ENCODE data around the gene CLEC2L.

CLEC2L gene

DNA sequence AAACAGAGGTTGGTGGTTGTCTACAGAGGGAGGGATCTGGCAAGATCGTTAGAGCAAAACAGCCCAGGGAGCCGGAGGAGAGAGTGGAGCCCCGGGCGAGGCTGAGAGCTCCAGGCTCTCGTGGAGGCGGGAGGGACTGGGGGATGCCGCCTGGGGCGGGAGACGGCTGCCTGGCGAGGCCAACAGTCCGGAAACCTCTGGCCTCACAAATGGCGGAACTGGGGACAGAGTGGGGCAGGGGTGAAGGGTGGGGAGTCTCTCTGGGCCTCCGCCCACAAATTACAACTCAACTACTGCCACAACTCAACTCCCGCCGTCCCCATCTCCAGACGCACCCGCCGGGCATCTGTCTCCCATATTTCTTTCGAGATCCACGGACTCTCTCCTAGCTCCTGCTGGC is 47.7 kb downstream of the CLEC2L start:
- no peak overlapping the region for H3K4me3 ChIP-seq (ENCODE audit: low read length)
- no peaks in the 10 kb centered on the region for H4K20me1 ChIP-seq (ENCODE audit: control insufficient read depth, insufficient read depth, low read depth, low read length)
- TF ChIP-seq, protein P1, sequence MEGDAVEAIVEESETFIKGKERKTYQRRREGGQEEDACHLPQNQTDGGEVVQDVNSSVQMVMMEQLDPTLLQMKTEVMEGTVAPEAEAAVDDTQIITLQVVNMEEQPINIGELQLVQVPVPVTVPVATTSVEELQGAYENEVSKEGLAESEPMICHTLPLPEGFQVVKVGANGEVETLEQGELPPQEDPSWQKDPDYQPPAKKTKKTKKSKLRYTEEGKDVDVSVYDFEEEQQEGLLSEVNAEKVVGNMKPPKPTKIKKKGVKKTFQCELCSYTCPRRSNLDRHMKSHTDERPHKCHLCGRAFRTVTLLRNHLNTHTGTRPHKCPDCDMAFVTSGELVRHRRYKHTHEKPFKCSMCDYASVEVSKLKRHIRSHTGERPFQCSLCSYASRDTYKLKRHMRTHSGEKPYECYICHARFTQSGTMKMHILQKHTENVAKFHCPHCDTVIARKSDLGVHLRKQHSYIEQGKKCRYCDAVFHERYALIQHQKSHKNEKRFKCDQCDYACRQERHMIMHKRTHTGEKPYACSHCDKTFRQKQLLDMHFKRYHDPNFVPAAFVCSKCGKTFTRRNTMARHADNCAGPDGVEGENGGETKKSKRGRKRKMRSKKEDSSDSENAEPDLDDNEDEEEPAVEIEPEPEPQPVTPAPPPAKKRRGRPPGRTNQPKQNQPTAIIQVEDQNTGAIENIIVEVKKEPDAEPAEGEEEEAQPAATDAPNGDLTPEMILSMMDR (IDR thresholded peaks at IDR 0.05; ENCODE audit: low read depth, low read length, poor library complexity, severe bottlenecking), result no peak
- no peak for TF ChIP-seq EZH2phosphoT487 (IDR thresholded peaks at IDR 0.05; ENCODE audit: borderline replicate concordance, low read length)
- no peaks in the 10 kb centered on the region for H3K27me3 ChIP-seq (ENCODE audit: control insufficient read depth, low read length)
- no peak overlapping the region for H3K4me2 ChIP-seq (ENCODE audit: low read length)
- H3K79me2 ChIP-seq (ENCODE audit: control insufficient read depth, low read length), result no peaks in the 10 kb centered on the region
- no peaks in the 10 kb centered on the region for H3K4me1 ChIP-seq (ENCODE audit: control insufficient read depth, low read length)
- H3K9me3 ChIP-seq (ENCODE audit: control insufficient read depth, insufficient read depth, low read length), result no peaks in the 10 kb centered on the region
- H3K36me3 ChIP-seq (ENCODE audit: control insufficient read depth, low read length), result no peaks in the 10 kb centered on the region
- H3K9me2 ChIP-seq (replicated peaks; ENCODE audit: control insufficient read depth, low read length), result no peaks in the 10 kb centered on the region
- no peak overlapping the region for H3K27ac ChIP-seq (ENCODE audit: low read depth, low read length)
- H3F3A ChIP-seq (ENCODE audit: control insufficient read depth, insufficient read depth), result no peaks in the 10 kb centered on the region

DNA sequence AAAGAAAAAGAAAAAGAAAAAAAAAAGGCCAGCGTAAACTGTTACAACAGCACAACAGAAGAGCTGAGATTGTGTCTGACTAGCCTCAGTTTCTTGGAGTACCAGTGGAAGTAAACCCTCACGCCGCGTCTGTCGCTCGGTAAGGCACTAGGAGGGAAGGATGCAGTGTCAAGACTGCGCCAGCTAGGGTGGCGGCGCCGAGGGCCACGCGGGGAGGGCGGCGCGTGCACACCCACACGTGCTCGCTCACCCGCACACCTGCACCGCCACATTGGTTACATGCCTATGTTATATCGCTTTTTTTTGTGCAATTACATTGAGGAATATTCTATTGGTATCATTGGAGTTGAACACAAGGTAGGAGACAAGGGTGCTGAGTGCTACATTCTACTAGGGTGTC is 48.2 kb downstream of the CLEC2L start:
- H3K4me3 ChIP-seq (ENCODE audit: low read length), result no peak overlapping the region
- no peak overlapping the region for H3K27ac ChIP-seq (ENCODE audit: low read depth, low read length)
- TF ChIP-seq, protein P1 (IDR thresholded peaks at IDR 0.05; ENCODE audit: low read depth, low read length, poor library complexity, severe bottlenecking), result no peak
- no peak for TF ChIP-seq EZH2phosphoT487 (IDR thresholded peaks at IDR 0.05; ENCODE audit: borderline replicate concordance, low read length)
- no peaks in the 10 kb centered on the region for H3K4me1 ChIP-seq (ENCODE audit: control insufficient read depth, low read length)
- H3K4me2 ChIP-seq (ENCODE audit: low read length), result no peak overlapping the region
- H3F3A ChIP-seq (ENCODE audit: control insufficient read depth, insufficient read depth), result no peaks in the 10 kb centered on the region
- H3K27me3 ChIP-seq (ENCODE audit: control insufficient read depth, low read length), result no peaks in the 10 kb centered on the region
- no peaks in the 10 kb centered on the region for H3K36me3 ChIP-seq (ENCODE audit: control insufficient read depth, low read length)
- H3K9me2 ChIP-seq (replicated peaks; ENCODE audit: control insufficient read depth, low read length), result no peaks in the 10 kb centered on the region
- H3K79me2 ChIP-seq (ENCODE audit: control insufficient read depth, low read length), result no peaks in the 10 kb centered on the region
- H4K20me1 ChIP-seq (ENCODE audit: control insufficient read depth, insufficient read depth, low read depth, low read length), result no peaks in the 10 kb centered on the region
- H3K9me3 ChIP-seq (ENCODE audit: control insufficient read depth, insufficient read depth, low read length), result no peaks in the 10 kb centered on the region

DNA sequence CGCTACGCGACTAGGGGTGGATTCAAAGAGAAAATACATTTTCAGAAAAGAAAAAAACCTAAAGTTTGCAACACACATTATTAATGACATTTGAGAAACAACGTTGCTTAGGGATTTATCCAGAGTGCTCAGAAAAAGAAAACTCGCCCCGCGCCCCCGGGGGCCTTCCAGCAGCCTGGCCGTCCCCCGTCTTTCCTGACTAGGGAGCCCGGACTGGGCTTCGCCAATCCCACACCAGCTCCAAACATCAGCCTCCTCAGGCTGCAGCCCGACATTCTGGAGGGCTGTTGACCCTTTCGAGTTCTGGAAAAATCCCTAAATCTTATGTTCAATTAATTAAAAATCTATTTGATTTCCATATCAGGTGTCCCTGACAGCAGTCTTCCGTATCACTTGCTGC is 48.6 kb downstream of the CLEC2L start:
- H3K4me3 ChIP-seq (ENCODE audit: low read length), result no peak overlapping the region
- H3K36me3 ChIP-seq (ENCODE audit: control insufficient read depth, low read length), result no peaks in the 10 kb centered on the region

More for the DNA sequence above, 48.6 kb downstream of the CLEC2L start:
- Histone ChIP-seq H3F3A (ENCODE audit: control insufficient read depth, insufficient read depth) (no peaks in the 10 kb centered on the region), H4K20me1 (ENCODE audit: control insufficient read depth, insufficient read depth, low read depth, low read length) (no peaks in the 10 kb centered on the region), H3K4me2 (ENCODE audit: low read length) (no peak overlapping the region), H3K79me2 (ENCODE audit: control insufficient read depth, low read length) (no peaks in the 10 kb centered on the region), H3K4me1 (ENCODE audit: control insufficient read depth, low read length) (no peaks in the 10 kb centered on the region), H3K27me3 (ENCODE audit: control insufficient read depth, low read length) (no peaks in the 10 kb centered on the region), H3K9me3 (ENCODE audit: control insufficient read depth, insufficient read depth, low read length) (no peaks in the 10 kb centered on the region), H3K27ac (ENCODE audit: low read depth, low read length) (no peak overlapping the region), H3K9me2 (replicated peaks; ENCODE audit: control insufficient read depth, low read length) (no peaks in the 10 kb centered on the region)
- TF ChIP-seq, protein P1 (IDR thresholded peaks at IDR 0.05; ENCODE audit: low read depth, low read length, poor library complexity, severe bottlenecking), result no peak
- no peak for TF ChIP-seq EZH2phosphoT487 (IDR thresholded peaks at IDR 0.05; ENCODE audit: borderline replicate concordance, low read length)

Data from DOHH2 (cell line).